Activated T-helper 2 cell treated with anti-CD3 and anti-CD28 coated beads, Interferon-gamma antibody, Interleukin-2, Interleukin-4, amounts not matched to agents 10 μg/mL and 5 μg/mL and 100 μg/mL, durations not matched to agents 14 hours and 24 hours and 36 hours (primary cell): Measurements from ENCODE around the gene RPN1. TPM values are rescaled to one million over a fixed set of nuclear protein-coding genes. Genes with fewer than 3 reads are reported as not detected.

ENCODE experiments used
- DNase-seq: peaks from one replicate; pipeline ENCODE4 v3.0.0; 2021; ENCODE audit warnings: low spot score
- H3K27ac Mint-ChIP-seq: one replicate; pipeline ENCODE4 v1.8.0; 2021; ENCODE audit warnings: mixed read lengths
- H3K27me3 Mint-ChIP-seq: one replicate; pipeline ENCODE4 v1.8.0; 2021; ENCODE audit warnings: low read depth, mixed read lengths
- H3K36me3 Mint-ChIP-seq: one replicate; pipeline ENCODE4 v1.8.0; 2021; ENCODE audit warnings: low read depth, mixed read lengths
- H3K4me1 Mint-ChIP-seq: one replicate; pipeline ENCODE4 v1.8.0; 2021; ENCODE audit warnings: low read depth, mixed read lengths
- H3K4me3 Mint-ChIP-seq: one replicate; pipeline ENCODE4 v1.8.0; 2021; ENCODE audit warnings: low read depth, mild to moderate bottlenecking, moderate library complexity, mixed read lengths
- H3K9me3 Mint-ChIP-seq: one replicate; pipeline ENCODE4 v1.8.0; 2021; ENCODE audit warnings: mixed read lengths
- intact Hi-C: fragments of 100-400 bp; cut with micrococcal nuclease; formaldehyde crosslinking; loops from one replicate; pipeline ENCODE4 v1.15.1; 2023
- total RNA-seq: library from RNA; stranded (reverse); gene quantifications from 2 replicates; pipeline ENCODE4 v1.2.3, GENCODE V29; 2022

The RPN1 gene
- total RNA-seq, 1 donor from 2014 or later = 217 TPM

DNA sequence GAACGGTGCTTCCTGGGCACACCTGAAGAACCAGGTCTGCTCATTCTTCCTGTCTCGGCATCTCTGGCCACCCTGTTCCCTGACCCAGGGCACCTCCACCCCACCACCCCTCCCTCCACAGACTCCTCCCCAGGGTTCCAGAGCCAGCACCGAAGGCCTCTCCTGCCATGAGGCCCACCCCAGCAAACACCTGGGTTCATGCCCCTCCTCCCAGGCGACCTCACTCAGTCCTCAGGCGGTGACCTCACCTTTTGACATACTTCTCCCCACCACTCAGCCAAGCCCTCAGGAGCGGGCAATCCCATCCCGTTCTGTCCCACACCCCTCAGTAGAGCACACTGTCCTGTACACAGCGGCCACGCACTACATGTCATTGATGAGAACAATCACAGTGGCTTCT is 72.3 kb downstream of the RPN1 start:
- no peaks in the 10 kb centered on the region for H3K9me3 Mint-ChIP-seq
- H3K27me3 Mint-ChIP-seq = peaks cover 17% of the 10 kb centered on the region
- H3K36me3 Mint-ChIP-seq = no peaks in the 10 kb centered on the region
- no peak overlapping the region for H3K4me3 Mint-ChIP-seq
- H3K27ac Mint-ChIP-seq = no peak overlapping the region
- H3K4me1 Mint-ChIP-seq = peaks cover 1% of the 10 kb centered on the region
- intact Hi-C loops = no loop called here
- DNase-seq = no peak

DNA sequence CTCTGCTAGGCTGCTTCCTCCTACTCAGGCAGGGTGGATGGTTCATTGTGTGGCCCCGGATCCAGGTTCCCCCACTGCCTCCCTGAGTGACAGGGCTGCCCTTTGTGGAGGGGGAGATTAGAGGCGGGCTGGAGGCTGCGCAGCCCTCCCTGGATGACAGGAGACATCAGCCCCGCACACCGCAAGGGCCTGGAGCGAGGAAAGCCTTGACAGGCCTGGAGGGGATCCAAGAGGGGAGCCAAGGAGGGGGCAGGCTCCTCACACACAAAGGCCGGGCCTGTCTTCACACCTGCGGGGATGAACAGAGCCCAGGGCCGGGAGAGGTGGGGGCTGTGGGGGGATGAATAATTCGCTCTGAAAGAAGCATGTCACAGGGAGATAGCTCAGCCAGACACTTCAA is 72.9 kb downstream of the RPN1 start:
- H3K9me3 Mint-ChIP-seq = no peaks in the 10 kb centered on the region
- H3K4me1 Mint-ChIP-seq = peaks cover 6% of the 10 kb centered on the region
- H3K4me3 Mint-ChIP-seq = no peak overlapping the region
- no peaks in the 10 kb centered on the region for H3K36me3 Mint-ChIP-seq
- H3K27me3 Mint-ChIP-seq = peaks cover 18% of the 10 kb centered on the region
- no peak for DNase-seq
- intact Hi-C loops = no loop called here
- H3K27ac Mint-ChIP-seq = no peak overlapping the region

DNA sequence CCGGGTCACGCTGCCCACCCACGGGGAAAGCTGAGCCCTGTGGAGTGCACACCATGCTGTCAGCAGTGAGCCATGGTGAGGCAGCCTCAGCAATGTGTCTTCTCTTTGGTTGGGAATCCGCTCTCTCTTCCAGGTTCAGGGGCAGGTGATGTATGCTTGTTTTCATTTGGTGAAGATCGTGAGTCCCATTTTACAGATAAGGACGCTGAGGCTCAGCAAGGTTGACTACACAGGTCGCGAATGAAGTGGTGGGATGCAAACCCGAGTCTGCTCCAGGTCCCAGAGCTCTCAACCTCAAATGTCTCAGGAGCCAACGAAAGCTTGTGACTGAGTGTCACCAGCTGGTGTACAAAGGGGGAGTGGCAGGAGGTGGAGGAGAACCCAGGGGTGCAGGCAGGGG is 74.3 kb downstream of the RPN1 start:
- peaks cover 10% of the 10 kb centered on the region for H3K4me1 Mint-ChIP-seq
- H3K9me3 Mint-ChIP-seq = no peaks in the 10 kb centered on the region
- DNase-seq = no peak
- H3K4me3 Mint-ChIP-seq = no peak overlapping the region
- H3K36me3 Mint-ChIP-seq = no peaks in the 10 kb centered on the region
- peaks cover 16% of the 10 kb centered on the region for H3K27me3 Mint-ChIP-seq
- intact Hi-C loops = no loop called here
- H3K27ac Mint-ChIP-seq = no peak overlapping the region

DNA sequence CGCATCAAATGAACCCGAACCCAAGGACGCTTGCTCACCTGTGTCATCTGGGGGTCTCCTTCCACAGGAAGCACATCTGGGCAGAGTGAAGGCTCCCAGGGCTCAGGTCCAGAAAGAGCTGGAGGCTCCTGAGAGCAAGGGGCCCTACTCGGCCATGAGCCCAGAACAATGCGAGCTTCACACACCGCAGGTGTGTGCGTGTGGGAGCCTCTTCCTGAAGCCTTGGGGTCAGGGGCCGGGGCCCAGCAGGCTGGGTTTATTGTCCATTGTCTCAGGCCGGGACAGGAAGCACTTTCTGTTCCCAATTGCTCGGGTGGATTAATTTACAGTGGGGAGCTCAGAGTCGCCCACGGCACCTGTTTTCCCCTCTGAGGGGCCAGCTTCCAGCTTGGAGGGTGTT is 74.8 kb downstream of the RPN1 start:
- no peak overlapping the region for H3K27ac Mint-ChIP-seq

DNA sequence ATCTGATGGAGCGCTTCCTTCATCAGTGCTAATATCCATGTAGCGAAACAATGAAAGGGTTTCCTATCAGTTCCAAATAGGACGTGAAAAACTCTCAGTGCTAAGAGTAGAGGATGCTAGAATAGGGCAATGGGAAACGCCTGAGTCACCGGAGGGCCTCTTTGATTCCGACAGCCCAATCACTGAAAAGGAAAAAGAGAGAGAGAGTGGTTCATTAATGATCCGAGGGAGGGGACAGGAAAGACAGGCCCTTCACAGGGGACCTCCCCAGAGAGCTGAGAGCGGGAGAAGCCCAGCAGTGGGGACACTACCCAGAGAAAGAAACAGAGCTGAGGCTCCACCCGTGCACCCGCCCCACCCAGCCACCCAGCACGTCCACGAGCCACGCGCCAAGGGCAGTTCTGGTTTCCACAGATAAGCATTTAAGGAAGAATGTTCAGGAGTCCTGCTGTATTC is 76.9 kb downstream of the RPN1 start:
- H3K4me1 Mint-ChIP-seq = peaks cover 10% of the 10 kb centered on the region
- no peaks in the 10 kb centered on the region for H3K36me3 Mint-ChIP-seq
- peaks cover 23% of the 10 kb centered on the region for H3K27me3 Mint-ChIP-seq
- no peaks in the 10 kb centered on the region for H3K9me3 Mint-ChIP-seq
- no peak overlapping the region for H3K4me3 Mint-ChIP-seq
- DNase-seq = no peak
- H3K27ac Mint-ChIP-seq = no peak overlapping the region
- intact Hi-C loops = loop anchor here (5.0 kb wide), 1 partner anchor 34 kb away; no protein-coding TSS in a partner anchor

More for the DNA sequence above, 74.8 kb downstream of the RPN1 start:
- H3K9me3 Mint-ChIP-seq = no peaks in the 10 kb centered on the region
- no peaks in the 10 kb centered on the region for H3K36me3 Mint-ChIP-seq
- peaks cover 18% of the 10 kb centered on the region for H3K27me3 Mint-ChIP-seq
- H3K4me3 Mint-ChIP-seq = no peak overlapping the region
- intact Hi-C loops = no loop called here
- H3K4me1 Mint-ChIP-seq = peaks cover 10% of the 10 kb centered on the region
- DNase-seq = no peak

DNA sequence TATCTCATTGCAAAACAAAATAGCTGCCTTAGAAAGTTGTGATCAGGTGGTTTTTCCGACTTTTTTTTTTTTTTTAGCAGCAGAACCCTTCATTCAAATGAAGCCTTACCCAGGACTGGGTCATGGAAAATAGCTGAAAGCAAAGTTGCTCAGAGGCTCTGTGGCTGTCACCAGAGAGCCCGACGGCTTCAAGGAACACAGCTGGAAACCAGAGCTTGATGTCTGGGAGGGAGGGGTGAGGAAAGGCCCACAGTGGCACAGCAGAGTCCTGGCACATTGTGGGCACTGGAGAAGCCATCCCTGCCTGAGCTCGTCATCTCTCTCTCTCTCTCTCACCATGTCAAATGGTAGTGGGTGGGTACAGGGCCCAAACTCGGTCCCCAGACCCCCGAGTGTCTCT is 77.5 kb downstream of the RPN1 start:
- Mint-ChIP-seq H3K27me3 (peaks cover 21% of the 10 kb centered on the region), H3K36me3 (no peaks in the 10 kb centered on the region), H3K27ac (no peak overlapping the region), H3K4me1 (peaks cover 10% of the 10 kb centered on the region), H3K9me3 (no peaks in the 10 kb centered on the region), H3K4me3 (no peak overlapping the region)
- intact Hi-C loops = loop anchor here (5.0 kb wide), 1 partner anchor 34 kb away; no protein-coding TSS in a partner anchor
- no peak for DNase-seq

DNA sequence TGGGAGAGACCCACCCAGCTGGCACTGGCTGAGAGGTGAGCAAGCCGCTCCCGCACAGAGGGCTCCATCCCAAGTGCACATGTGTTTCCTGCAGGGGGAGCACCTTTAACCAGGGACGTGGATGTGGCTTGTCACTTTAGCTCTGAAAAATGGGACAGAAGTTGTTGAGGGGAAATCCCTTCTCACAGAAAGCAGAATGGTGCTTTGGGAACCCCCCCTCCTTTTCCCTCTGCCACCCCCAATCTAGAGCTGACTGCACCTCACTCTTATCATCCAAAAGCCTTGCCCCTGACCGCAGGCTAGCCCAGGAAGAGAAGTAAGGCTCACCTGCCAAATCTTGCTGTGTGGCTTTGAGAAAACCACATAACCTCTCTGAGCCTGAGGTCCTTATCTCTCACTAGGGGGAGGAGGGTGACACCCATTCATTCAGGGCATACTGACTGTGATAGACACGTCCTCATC is 77.9 kb downstream of the RPN1 start:
- no peaks in the 10 kb centered on the region for H3K9me3 Mint-ChIP-seq
- H3K27ac Mint-ChIP-seq = no peak overlapping the region
- no peaks in the 10 kb centered on the region for H3K36me3 Mint-ChIP-seq
- peak; percentile 16 for DNase-seq
- no peak overlapping the region for H3K4me3 Mint-ChIP-seq
- peaks cover 10% of the 10 kb centered on the region for H3K4me1 Mint-ChIP-seq
- intact Hi-C loops = loop anchor here (5.0 kb wide), 1 partner anchor 35 kb away; no protein-coding TSS in a partner anchor
- H3K27me3 Mint-ChIP-seq = peaks cover 21% of the 10 kb centered on the region

DNA sequence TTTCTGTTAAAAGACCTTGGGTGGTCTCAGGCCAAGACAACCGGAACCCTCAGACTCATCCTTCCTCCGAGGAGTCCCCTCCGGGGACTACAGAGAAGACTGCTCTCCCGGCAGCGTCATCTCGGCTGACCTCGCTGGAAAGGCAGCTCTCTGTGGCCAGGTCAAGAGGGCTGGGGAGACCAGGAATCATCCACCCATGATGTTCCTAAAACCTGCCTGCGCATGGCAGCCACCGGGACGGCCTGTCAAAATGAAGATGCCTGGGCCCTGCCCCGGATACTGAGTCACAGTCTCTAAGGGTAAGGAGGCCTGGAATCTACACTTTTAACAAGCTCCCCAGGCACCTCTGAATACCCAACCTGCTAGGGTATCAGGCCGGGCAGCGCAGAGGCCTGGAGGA is 78.6 kb downstream of the RPN1 start:
- Mint-ChIP-seq H3K27ac (no peak overlapping the region), H3K36me3 (no peaks in the 10 kb centered on the region), H3K4me3 (no peak overlapping the region), H3K4me1 (peaks cover 10% of the 10 kb centered on the region), H3K27me3 (peaks cover 21% of the 10 kb centered on the region), H3K9me3 (no peaks in the 10 kb centered on the region)
- intact Hi-C loops = loop anchor here (5.0 kb wide), 1 partner anchor 35 kb away; no protein-coding TSS in a partner anchor
- no peak for DNase-seq

Other genes with a start within 250 kb of the RPN1 start
- not detected in 2 replicates for gene DNAJB8, start 183.9 kb downstream of the RPN1 start, total RNA-seq
- 0.09 and 0.28 TPM in 2 replicates for gene GATA2, start 157.6 kb downstream of the RPN1 start, total RNA-seq
- gene RAB7A, start 75.4 kb upstream of the RPN1 start, total RNA-seq = 320 and 322 TPM in 2 replicates
- 60.8 and 68.9 TPM in 2 replicates for gene ACAD9, start 228.8 kb upstream of the RPN1 start, total RNA-seq